ENCODE data around the gene RASIP1.

RASIP1 gene

GRCh38 chr19:48757741-48758144, 17.3 kb upstream of the RASIP1 start:
- H3K27ac ChIP-seq: no peak overlapping the region
- TF ChIP-seq ZFX (IDR thresholded peaks at IDR 0.05; ENCODE audit: borderline replicate concordance) (no peak), CTCF (IDR thresholded peaks at IDR 0.05) (no peak)

GRCh38 chr19:48757089-48757675, 16.8 kb upstream of the RASIP1 start:
- no peak for TF ChIP-seq ZFX (IDR thresholded peaks at IDR 0.05; ENCODE audit: borderline replicate concordance)
- no peak for TF ChIP-seq CTCF (IDR thresholded peaks at IDR 0.05)
- H3K27ac ChIP-seq: no peak overlapping the region

GRCh38 chr19:48756686-48757085, 16.3 kb upstream of the RASIP1 start:
- no peak overlapping the region for H3K27ac ChIP-seq
- TF ChIP-seq ZFX (IDR thresholded peaks at IDR 0.05; ENCODE audit: borderline replicate concordance) (no peak), CTCF (IDR thresholded peaks at IDR 0.05) (no peak)

GRCh38 chr19:48756212-48756611, 15.8 kb upstream of the RASIP1 start:
- H3K27ac ChIP-seq: no peak overlapping the region
- TF ChIP-seq CTCF (IDR thresholded peaks at IDR 0.05): no peak
- TF ChIP-seq ZFX (IDR thresholded peaks at IDR 0.05; ENCODE audit: borderline replicate concordance): no peak

- no peak for TF ChIP-seq CTCF (IDR thresholded peaks at IDR 0.05)
- TF ChIP-seq ZFX (IDR thresholded peaks at IDR 0.05; ENCODE audit: borderline replicate concordance): no peak
- no peak overlapping the region for H3K27ac ChIP-seq
Observed at GRCh38 chr19:48755787-48756186, 15.4 kb upstream of the RASIP1 start.

- no peak within 1 kb of the TSS for H3K27ac ChIP-seq
- TF ChIP-seq CTCF (IDR thresholded peaks at IDR 0.05) (no peak), ZFX (IDR thresholded peaks at IDR 0.05; ENCODE audit: borderline replicate concordance) (no peak)
Observed at GRCh38 chr19:48755084-48755641, 14.8 kb upstream of the RASIP1 start, which contains the start of gene FGF21. FGF21 (plus strand) TSS chr19:48755524; CDS start chr19:48756237, 713 bp downstream.

GRCh38 chr19:48752496-48753365, 12.3 kb upstream of the RASIP1 start, which contains the start of gene FUT1:
FUT1 (minus strand) TSS chr19:48752641; CDS start chr19:48751281, 1,360 bp downstream.
- H3K27ac ChIP-seq: peak within 1 kb of the TSS; percentile 91
- TF ChIP-seq ZFX (IDR thresholded peaks at IDR 0.05; ENCODE audit: borderline replicate concordance) (no peak), CTCF (IDR thresholded peaks at IDR 0.05) (peak; percentile 38; the same call in 1 of the 2 replicates)

Data from 22Rv1 (cell line).